Stimulated activated CD4-positive, alpha-beta T cell treated with anti-CD3 and anti-CD28 coated beads, Interleukin-15, amount 100 ng/mL, for 1 hour (primary cell): ENCODE results near the gene TBC1D20.
"Not testable (repeated sequence)": the region's sequence is repeated elsewhere in the genome, so short reads cannot be mapped to it uniquely, and the experiment has no call there.

Source experiments
- DNase-seq, 2 donors: peaks; one replicate each; pipeline ENCODE4 v3.0.0-alpha.2; 2020; ENCODE audit warnings: low read depth in 1 of 2, low spot score in 1 of 2

Gene TBC1D20, protein sequence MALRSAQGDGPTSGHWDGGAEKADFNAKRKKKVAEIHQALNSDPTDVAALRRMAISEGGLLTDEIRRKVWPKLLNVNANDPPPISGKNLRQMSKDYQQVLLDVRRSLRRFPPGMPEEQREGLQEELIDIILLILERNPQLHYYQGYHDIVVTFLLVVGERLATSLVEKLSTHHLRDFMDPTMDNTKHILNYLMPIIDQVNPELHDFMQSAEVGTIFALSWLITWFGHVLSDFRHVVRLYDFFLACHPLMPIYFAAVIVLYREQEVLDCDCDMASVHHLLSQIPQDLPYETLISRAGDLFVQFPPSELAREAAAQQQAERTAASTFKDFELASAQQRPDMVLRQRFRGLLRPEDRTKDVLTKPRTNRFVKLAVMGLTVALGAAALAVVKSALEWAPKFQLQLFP

DNA sequence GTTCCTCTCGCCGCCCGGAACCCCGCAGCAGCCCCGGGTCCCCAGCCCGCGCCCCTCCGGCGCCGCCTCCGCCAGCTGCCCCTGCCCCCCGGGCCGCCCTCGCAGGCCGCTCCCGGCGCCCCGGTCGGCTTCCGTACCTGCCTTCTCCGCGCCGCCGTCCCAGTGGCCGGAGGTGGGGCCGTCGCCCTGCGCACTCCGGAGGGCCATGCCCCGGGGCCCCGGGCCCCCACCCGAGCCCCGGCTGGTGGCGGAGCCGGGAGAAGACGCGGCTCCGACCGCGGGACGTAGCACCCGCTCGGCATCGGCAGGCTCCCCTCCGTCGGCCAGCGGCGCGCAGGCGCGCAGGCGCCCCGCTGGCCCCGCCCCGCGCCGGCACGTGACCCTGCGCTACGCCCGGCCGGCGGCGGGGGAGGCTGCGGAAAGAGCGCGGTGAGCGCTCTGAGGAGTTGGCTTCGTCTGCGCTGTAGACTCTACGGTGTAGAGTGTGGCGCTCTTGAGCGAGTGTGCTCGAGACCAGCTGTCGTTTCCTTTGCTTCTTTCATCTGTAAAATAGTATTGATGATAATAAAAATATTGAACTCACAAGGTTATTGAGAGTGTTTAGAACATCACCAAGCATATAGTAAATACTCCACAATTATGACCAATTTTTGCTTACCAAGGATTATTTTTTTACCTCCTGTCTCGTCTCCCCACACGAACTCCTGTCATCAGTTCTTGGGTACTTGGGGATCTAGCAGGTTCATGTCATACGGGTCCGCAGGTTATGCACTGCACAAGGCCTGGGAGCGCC is at the start of gene TBC1D20:
TBC1D20 (minus strand) TSS at position 335 of the 793 bp plus-strand sequence; CDS start at position 207, 128 bp downstream.
- peak; percentile 77 to 81 for DNase-seq

DNA sequence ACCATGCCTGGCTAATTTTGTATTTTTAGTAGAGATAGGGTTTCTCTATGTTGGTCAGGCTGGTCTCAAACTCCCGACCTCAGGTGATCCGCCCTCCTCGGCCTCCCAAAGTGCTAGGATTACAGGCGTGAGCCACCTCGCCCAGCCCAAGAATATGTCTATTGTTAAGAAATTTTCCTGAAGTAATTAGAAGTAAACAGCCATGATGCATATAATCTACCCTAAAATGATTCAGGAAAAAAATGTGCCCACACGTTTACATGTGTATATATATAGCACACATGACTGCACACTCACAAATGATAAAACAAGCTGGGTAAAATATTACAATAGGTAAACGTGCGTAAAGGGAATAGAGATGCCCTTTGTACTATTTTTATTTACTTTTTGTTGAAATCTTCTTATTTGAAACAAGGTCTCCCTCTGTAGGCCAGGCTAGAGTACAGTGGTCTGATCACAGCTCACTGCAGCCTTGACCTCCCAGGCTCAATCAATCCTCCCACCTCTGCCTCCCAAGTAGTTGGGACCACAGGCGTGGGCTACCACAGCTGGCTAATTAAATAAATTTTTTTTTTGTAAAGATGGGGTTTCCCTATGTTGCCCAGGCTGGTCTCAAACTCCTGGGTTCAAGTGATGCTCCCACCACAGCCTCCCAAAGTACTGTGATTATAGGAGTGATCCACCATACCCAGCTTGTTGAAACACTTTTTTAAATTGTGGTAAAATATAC is 48.2 kb upstream of the TBC1D20 start:
- not testable (repeated sequence) for DNase-seq

DNA sequence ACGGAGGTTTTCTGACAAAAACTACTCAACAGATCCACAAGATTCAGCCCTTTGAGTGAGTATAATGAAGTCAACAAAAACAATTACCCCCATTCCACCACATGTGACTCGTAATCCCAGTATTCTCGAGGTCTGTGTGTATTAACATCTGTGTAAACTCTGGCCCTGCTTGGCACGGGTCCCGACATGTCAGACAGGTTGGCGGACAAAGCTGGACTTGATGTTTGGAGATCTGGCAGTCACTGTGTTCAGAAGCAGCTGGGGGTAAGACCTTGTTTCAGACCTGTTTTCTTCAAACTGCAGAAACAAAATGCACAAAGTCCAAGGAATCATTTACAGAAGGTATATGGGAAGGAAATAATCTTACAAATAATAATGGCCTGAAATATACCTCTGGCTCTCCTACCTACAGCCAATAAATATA is 46.0 kb upstream of the TBC1D20 start:
- DNase-seq: not testable (repeated sequence)

DNA sequence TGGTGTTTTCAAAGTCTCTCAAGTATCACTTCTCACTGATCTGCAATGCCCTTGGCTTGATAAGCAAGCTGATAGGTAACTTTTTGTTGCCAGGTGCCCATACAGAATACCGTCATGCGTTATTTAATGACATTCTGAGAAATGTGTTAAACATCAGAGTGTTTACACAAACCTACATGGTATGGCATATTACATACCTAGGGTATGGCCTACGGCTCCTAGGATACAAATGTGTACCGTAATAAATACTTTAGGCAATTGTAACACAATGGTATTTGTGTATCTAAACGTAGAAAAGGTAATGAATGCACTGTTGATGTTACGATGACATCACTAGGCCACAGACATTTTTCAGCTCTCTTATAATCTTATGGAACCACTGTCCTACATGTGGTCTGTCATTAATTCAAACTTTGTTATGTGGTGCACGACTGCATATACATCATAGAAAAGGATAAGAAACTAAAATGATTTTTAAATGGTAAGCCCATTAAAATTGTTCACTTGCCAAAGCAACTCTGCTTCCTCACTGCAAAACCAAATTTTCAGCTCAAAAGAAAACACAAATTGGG is 45.5 kb upstream of the TBC1D20 start:
- DNase-seq: no peak

DNA sequence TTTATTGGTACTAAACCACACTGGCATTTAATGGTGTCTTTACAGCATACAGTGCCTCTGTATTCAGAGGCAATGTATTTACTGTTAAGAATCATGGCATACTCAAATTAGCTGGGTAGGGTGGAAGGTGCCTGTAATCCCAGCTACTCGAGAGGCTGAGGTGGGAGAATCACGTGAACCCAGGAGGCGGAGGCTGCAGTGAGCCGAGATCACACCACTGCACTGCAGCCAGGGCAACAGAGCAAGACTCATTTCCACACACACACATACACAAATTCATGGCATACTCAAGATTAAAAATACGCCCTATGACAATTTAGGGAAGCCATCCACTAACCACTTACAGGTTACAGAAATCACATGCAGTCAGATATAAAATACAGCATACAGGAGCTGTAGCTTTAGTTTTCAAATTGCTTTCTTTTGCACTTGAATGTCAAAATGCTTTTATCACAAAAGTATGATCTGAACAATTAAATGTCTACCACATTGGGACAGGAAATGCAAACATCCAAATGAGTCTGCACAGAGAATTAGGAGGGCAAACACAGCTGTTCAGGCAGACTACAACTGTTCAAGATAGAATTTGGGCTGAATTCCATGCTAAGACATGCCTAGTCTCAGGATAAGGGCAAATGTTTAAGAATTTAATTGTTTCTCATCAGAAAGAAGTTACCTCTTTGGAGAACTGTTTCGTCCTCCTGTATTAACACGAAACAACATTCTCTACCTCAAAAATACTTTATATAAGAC is 44.8 kb upstream of the TBC1D20 start:
- DNase-seq: no peak

DNA sequence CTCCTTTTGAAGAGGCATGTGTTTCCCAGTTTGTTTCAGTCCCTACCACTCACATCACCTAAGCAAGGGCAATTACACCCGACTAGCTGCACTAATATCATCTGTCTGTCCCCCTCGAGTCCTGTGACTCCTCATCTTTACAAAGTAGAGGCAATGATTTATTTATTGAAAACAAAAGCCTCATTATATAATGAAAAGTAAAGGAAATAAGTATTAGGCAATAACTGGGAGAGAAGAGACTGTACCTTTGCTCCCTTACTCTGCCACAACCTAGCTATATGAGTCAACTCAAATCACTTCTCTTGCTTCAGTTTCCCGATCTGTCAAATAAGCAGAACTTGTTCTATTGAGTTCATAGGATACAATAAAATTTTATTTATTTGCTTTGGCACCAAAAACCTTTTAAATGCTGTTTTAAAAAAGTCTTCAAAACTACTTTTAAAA is 42.3 kb upstream of the TBC1D20 start:
- no peak for DNase-seq

DNA sequence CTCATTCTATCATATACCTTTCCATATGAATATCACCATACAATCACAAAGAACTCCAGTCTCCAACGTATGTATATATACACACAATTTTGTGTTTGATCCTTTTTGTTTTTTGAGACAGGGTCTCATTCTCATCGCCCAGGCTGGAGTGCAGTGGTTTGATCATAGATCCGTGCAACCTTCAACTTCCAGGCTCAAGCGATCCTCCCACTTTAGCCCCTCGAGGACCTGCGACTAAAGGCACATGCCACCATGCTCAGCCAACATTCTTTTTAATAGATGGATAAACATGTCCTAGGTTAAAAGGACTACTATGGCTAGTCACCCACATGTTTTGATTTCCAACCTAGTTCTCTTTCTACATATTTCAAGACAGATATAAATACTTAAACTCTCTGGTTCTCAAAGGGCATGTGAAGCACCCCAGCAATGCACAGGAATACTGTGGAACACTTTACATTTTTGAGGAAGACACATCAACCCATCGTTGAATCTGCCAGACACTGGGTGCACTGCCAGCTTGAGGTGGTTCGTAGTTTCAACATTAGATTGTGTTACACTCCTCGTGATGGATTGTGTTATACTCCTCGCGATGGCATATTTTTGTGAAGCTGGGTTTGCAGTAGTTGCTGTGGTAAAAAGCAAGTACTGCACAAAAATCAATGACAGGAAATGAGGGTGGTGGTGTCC is 40.9 kb upstream of the TBC1D20 start:
- DNase-seq: no peak

DNA sequence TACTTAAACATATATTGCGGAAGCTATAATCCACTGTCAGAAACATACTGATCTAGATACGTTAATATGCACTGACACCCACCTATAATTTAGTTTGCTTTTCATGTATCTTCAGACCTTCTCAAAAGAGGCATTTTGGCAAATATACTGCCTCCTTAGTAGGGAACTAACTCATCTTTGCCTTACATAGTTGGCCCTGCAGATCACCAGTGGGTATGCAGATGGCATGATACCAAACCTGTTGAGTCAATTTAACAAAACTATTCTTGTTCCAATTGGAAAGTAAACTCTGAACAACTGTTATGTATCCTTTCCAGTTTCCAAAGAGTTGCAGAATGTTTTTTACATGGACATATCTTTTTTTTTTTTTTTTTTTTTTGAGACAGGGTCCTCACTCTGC is 35.6 kb upstream of the TBC1D20 start:
- DNase-seq: no peak

DNA sequence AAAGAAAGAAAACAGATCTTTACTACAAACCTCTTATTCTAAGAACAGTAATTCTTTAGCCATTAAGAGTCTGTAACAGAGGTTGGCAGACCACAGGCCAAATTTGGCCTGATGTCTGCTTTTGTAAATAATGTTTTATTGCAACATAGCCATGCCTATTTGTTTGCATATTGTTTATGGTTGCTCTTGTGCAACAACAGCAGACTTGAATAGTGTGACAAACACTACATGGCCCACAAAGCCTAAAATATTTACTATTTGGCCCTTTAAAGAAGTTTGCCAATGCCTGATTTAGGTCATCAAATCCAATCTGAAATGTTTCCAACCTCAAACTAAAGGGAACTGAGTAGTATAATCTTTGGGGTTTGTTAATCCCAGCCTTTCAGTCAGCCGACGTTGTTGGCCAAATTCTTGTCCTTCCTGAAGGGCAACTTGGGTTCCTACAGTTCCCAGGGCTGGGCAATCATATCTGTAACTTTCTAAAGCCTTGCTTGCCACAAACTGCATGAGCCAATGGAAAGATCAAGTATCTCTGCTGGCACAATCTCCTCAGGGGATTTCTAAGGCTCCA is 33.9 kb upstream of the TBC1D20 start:
- DNase-seq: no peak

DNA sequence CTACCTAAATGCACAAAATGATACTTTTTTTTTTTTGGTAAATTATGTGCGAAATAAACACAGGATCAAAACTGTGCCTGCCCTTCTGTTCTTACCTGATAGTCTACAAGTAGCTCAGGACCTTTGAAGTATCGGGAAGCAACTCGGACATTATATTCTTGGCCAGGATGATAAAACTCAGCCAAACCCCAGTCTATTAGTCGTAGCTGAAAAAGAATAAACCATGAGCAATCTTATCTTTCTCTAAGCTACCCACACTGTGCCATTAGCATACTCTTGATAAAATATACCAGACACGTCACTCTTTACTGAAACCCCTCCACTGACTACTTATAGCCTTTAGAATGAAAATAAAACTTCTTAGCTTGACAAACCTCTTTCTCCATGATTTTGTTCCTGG is 29.8 kb upstream of the TBC1D20 start:
- DNase-seq: no peak

DNA sequence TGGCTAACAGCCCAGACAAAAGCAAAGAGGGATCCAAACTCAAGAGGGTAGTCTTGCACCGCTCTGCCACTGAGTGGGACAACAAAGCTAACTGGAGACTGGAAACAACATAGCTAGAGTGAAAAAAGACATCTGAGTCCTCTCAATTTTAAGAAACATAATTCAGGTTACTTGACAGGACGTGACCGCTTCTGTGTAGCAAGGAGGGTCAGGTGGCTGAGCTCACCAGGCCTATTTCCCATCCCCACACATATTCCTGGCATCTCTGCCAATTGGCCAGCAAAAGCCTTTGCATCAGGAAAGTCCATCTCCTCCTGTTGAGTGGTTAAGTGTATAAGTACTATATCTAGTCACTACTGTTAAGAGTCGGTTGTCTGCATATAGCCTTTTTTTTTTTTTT is 25.3 kb upstream of the TBC1D20 start:
- no peak for DNase-seq

DNA sequence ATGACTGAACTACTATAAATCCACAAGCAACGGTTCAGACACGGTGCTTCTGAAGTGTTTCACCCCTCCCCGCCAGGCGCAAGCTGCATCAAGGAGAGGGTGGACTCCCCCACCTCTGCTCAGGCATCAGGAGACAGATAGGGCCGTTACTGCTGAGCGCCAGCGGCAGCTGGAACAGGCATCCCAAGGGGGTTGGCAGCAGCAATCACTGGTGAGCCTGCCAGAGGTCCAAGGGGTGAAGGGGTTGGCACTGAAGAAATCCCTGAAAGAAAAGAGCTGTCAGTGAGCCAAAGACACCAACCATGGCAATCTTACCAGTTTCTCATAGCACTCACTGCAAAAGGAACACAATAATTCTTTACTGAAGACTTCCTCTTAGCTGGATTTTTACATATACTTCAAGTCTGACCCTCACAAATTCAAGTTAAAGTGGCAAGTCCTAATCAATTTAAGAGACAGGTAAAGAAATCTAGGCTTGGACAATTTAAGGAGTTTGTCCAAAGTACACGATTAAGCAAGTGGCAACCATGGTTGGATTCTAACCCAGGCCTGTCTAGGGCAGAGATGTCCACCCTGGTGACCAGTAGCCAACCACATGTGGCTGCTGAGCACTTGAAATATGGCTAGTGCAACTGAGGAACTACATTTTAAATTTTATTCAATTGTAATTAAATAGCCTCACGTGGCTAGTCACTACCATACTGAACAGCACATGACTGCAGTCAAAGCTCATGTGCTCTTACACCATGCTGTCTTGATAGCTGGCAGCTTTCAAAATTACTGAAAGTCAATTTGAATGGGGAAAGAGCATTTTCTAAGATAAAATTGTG is 21.7 kb upstream of the TBC1D20 start:
- no peak for DNase-seq

DNA sequence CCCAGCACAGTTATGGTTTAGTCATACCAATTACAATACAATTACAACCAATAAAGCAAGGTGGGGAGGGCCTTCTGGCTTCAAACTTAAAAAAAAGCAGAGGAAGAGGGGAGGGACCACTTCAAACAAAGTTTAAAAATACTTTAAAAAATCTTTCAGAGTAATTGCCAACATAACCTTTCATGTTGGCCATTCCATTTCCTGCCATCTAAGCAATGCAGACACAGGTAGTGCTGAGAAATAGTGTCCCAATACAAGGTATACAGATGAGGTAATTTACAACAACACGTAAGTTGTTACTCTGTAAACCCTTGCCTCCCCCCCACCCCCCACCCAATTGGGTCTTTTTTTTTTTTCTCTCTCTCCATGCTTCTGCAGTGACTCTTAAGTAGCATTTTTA is 18.8 kb upstream of the TBC1D20 start:
- no peak for DNase-seq

DNA sequence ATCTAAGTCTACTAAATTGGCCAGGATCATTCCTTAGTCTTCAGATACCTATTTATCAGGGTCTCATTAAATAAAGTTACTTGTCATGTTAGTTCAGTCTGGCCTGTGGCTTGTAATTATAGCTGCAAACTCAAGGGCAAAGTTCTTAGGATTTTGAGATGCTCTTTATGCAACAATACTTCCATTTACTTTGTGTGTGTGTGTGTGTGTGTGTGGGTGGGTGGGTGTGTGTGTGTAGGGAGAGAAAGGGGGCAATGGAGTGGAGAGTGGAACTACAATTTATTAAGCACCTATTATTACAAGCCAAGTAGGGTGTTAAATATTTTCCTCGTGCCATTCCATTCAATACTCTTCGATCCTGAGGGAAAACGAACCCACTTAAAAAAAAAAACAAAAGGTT is 17.7 kb upstream of the TBC1D20 start:
- DNase-seq: no peak

DNA sequence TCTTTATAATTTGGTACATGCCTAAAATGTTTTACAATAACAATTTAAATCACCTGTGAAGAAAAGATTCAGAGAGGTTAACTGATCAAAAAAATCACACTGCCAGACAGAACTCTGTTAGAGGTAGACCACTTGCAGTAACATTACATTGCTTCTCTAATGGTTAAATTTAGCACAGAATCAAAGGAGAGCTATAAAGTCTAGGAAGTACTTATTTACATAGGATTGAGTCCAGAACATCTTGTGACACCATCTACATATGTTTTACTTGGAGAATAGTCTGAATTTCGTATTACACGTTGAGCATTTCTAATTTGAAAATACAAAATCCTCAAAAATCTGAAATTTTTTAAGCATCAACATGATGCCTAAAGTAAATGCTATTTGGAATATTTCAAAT is 17.2 kb upstream of the TBC1D20 start:
- DNase-seq: no peak

DNA sequence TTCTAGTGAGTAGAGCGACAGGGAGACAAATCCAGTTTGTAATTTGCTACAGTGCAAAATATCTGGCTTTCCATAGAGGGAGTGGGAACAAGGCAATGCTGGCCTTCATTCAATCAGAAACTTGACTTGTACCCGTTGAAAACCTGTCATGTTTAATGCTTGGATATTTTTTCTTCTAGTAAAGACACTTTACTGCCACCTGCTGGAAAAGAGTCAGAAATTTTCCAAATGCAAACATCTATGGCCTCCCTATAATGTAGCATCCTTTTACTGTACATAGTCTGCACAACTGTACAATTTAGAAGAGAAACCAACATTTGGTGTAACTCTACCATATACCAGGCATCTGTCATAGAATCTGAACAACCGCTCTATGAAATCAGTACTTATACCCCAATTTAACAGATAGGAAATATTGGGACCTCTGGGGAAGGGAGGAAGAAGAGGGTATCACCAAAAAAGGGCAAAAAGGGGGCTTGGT is 16.7 kb upstream of the TBC1D20 start:
- no peak for DNase-seq

DNA sequence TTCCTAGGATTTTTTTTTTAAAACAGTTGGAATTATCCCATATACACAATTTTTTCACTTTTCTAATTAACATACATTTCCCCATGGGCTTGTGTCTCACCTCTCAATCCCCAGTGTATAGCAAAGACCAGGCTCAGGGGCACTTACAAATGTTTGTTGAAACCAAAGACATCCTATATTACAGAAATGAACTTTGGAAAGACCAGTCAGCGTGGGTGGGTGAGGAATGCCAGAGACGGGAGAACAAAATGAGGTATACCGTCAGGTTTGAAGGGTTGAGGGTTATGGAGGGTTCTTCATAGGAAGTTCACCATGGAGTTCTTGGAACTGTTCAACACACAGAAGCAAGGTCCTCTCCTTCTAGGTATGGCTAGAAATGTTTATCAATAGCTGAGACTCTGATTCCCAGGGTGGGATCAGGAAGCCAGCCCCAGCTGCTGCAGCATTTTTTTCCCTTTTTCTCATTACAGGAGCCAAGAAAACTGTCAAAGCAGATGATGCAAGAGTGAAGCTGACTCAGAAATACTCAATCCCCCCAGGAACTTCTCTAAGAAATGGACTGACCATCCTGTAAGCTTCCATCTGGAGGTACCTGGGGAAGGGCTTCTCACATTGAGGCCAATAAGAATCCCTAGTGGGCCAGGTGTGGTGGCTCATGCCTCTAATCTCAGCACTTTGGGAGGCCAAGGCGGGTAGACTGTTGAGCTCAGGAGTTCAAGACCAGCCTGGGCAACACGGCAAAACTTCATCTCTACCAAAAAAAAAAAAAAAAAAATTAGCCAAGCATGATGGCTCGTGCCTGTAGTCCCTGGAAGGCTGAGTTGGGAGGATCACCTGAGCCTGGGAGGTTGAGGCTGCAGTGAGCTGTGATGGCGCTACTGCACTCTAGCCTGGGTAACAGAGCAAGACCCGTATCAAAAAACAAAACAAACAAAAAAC is 15.9 kb upstream of the TBC1D20 start:
- DNase-seq: no peak
